A549 (cell line): ENCODE measurements around the gene ENPEP. TPM values are rescaled to one million over a fixed set of nuclear protein-coding genes. Genes with fewer than 3 reads are reported as not detected.

Experiments used
- ATAC-seq, 2 experiments: fragments of 200-7000 bp in 1 of 2; fragments of >200 bp in 1 of 2; cut with Nextera tagmentation in 1 of 2; cut with Tn5 transposase in 1 of 2; 3 replicates each; pipeline versions ENCODE4 v1.8.0 to v1.9.1; 2018 to 2020; ENCODE audit warnings: mild to moderate bottlenecking in 1 of 2, moderate library complexity in 1 of 2
- CTCF ChIA-PET: fragments of 300-600 bp; sonication (Branson Sonifier 250); formaldehyde crosslinking; extraction: SDS; loops from one replicate; lab custom pipeline; 2021; ENCODE audit warnings: antibody characterized with exemption, inconsistent platforms; lab: Yijun Ruan, JAX
- POLR2A ChIA-PET: fragments of 350-600 bp; formaldehyde crosslinking; extraction: SDS; loops from one replicate; lab custom pipeline; 2021; ENCODE audit warnings: antibody characterized with exemption, inconsistent platforms; lab: Yijun Ruan, JAX
- DNase-seq, 2 experiments: peaks; one replicate each; pipeline versions ENCODE4 v3.0.0 to v3.0.0-alpha.2; 2011 to 2016; ENCODE audit warnings: low read depth in 1 of 2, low spot score in 1 of 2
- FAIRE-seq: peaks from 2 replicates; lab custom pipeline; 2011; peaks lifted over from hg19 to GRCh38; lab: Jason Lieb, UNC
- H3K27ac ChIP-seq, 2 experiments: fragments of >200 bp; sonication (Bioruptor Twin); formaldehyde crosslinking; 3 replicates each; pipeline ENCODE4 v1.5.1; 2016 to 2017
- H3K4me1 ChIP-seq: fragments of >200 bp; sonication (Bioruptor Twin); formaldehyde crosslinking; 3 replicates; pipeline ENCODE4 v1.6.1; 2016
- H3K4me2 ChIP-seq: fragments of >200 bp; sonication (Bioruptor Twin); formaldehyde crosslinking; 3 replicates; pipeline ENCODE4 v1.6.1; 2016
- H3K4me3 ChIP-seq: fragments of >200 bp; sonication (Bioruptor Twin); formaldehyde crosslinking; 3 replicates; pipeline ENCODE4 v1.5.1; 2016
- H3K9me3 ChIP-seq: fragments of >200 bp; sonication (Bioruptor Twin); formaldehyde crosslinking; 3 replicates; pipeline ENCODE4 v1.6.1; 2016
- SREBF2 ChIP-seq: fragments of 450-650 bp; IDR thresholded peaks from 2 replicates; pipeline ENCODE4 v1.6.1; 2014; ENCODE audit warnings: mild to moderate bottlenecking, moderate library complexity
- ZC3H11A ChIP-seq: fragments of 450-650 bp; IDR thresholded peaks from 2 replicates; pipeline ENCODE4 v1.6.1; 2014; ENCODE audit warnings: antibody characterized with exemption, mild to moderate bottlenecking
- ZNF302 ChIP-seq: fragments of 250-450 bp; sonication (Bioruptor Pico); IDR thresholded peaks from 2 replicates; pipeline ENCODE4 v1.9.0; 2021; ENCODE audit warnings: inconsistent platforms, mild to moderate bottlenecking, moderate library complexity
- WGBS: methylation state at CpG from one replicate; pipeline ENCODE4 v1.1.6; 2017; ENCODE audit errors: missing lambda C conversion rate; 5-methylcytosine and 5-hydroxymethylcytosine counted together
- polyA plus RNA-seq, 4 experiments: library from polyadenylated mRNA; depleted of rRNA in 3 of 4; stranded (reverse); fragments of >200 nt; fragmentation: RNase III in 1 of 4; extraction: RNeasy Plus Mini Kit Qiagen cat#74134 plus additional on column Dnase treatment in 1 of 4; gene quantifications; 2 replicates in 3 of 4; 3 replicates in 1 of 4; pipeline ENCODE4 v1.2.3, GENCODE V29; 2011 to 2017
- small RNA-seq, 6 experiments: library from RNA; depleted of rRNA; stranded (forward); fragments of <200 nt; gene quantifications; one replicate each; pipeline ENCODE3, GENCODE V24; 2012
- TF ChIP-seq, protein P1 (sequence below): IDR thresholded peaks from 2 replicates; pipeline ENCODE4 v1.6.1; 2012

The ENPEP gene
- polyA plus RNA-seq, 2 of the 4 experiments (the other 2 are of a cell fraction) = 0.12 to 0.62 TPM

- 88% methylated on average over 27 of the region's 27 CpGs for WGBS
- POLR2A ChIA-PET = no interaction called here
- H3K27ac ChIP-seq = no peak overlapping the region
- TF ChIP-seq ZNF302 (CRISPR knock-in tag) (no peak), SREBF2 (no peak), ZC3H11A (no peak)
- TF ChIP-seq, protein P1, sequence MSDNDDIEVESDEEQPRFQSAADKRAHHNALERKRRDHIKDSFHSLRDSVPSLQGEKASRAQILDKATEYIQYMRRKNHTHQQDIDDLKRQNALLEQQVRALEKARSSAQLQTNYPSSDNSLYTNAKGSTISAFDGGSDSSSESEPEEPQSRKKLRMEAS = no peak
- TF ChIP-seq, all 56 proteins: peak for 0
- Histone ChIP-seq H3K4me3 (no peak overlapping the region), H3K4me1 (peaks cover 11% of the 10 kb centered on the region; the same call in 2 of the 3 replicates), H3K9me3 (no peaks in the 10 kb centered on the region), H3K4me2 (no peak overlapping the region)
- ATAC-seq = no peak
- CTCF ChIA-PET = no interaction called here
- no peak for DNase-seq
- FAIRE-seq = no peak
Observed at GRCh38 chr4:110614173-110614963, 138.4 kb downstream of the ENPEP start.

Small RNA genes lying within 50 kb of the gene (small RNA-seq; reads per million reads assigned to genes)
- gene RF00494 = 0 reads per million in 6 experiments

Other genes with a start within 250 kb of the ENPEP start
- gene PITX2, start 146.9 kb downstream of the ENPEP start, polyA plus RNA-seq (2011; rRNA removed) = 0.83 and 1.1 TPM in 2 replicates
- gene PITX2, start 146.9 kb downstream of the ENPEP start, polyA plus RNA-seq (2017; fragmentation: RNase III; extraction: RNeasy Plus Mini Kit Qiagen cat#74134 plus additional on column Dnase treatment) = 1.5 to 2.6 TPM (median 2.2 TPM) in 3 replicates